Left lobe of liver (tissue), 2 donors: ENCODE data around the gene OSM. TPM values are rescaled to one million over a fixed set of nuclear protein-coding genes. Genes with fewer than 3 reads are reported as not detected.

ENCODE experiments used
- ATAC-seq: fragments of 200-7000 bp; cut with Tn5 transposase; one replicate; pipeline ENCODE4 v1.9.1; 2020; ENCODE audit warnings: mild to moderate bottlenecking, moderate library complexity
- DNase-seq: peaks from one replicate; pipeline ENCODE4 v3.0.0-alpha.2; 2020; ENCODE audit warnings: low spot score
- total RNA-seq: library from RNA; stranded (reverse); gene quantifications from one replicate; pipeline ENCODE4 v1.2.1, GENCODE V29; 2021
- donor health status: DM: no; HTN: no; CAD: no; lungs with moderate emphysema.
- donor health status: DM: no; HTN: yes; CAD: no.

OSM gene
- total RNA-seq, 1 donor from 2014 or later = 0.10 TPM

GRCh38 chr22:30265131-30265720 lies 1.4 kb downstream of the OSM start:
- ATAC-seq = no peak
- no peak for DNase-seq

DNA sequence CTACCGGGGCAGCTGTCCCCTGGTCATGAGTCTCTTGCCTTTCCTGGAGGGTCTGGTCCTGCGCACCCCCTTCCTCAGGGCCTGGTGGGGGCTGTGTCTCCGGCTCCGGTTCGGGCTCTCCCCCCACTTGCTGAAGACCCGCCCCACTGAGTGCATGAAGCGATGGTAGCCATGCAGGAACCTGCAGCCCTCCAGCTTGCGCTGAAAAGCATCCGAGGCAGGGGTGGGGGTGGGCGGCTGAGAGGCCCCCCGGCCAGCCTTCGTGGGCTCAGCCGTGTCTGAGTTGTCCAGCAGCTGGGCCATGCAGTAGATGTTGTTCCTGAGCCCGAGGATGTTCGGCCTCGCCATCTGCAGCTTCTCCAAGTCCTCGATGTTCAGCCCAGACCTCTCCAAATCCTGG lies 2.8 kb downstream of the OSM start:
- DNase-seq = no peak
- ATAC-seq = no peak

GRCh38 chr22:30262917-30263741 lies 3.5 kb downstream of the OSM start:
- peak; percentile 72 for DNase-seq
- peak; percentile 81 for ATAC-seq

DNA sequence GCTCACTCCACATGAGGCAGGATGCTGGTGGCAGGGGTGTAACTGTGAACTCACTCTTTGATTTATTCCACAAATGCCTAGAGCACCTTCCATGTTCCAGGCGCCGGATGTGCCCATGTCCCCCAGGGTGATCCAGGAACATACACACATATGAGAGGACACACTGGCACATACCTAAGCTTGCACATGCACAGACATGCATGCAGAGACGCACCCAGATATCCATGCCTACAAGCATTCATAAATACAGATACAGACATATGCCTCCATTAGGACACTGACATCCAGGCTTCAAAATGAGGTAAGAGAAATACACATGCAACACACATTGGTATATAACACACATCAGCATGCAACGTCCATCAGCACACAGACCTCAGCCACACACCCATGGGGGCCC lies 4.5 kb downstream of the OSM start:
- no peak for ATAC-seq
- no peak for DNase-seq

GRCh38 chr22:30261134-30261533 lies 5.5 kb downstream of the OSM start:
- DNase-seq (no peak), ATAC-seq (no peak)

DNA sequence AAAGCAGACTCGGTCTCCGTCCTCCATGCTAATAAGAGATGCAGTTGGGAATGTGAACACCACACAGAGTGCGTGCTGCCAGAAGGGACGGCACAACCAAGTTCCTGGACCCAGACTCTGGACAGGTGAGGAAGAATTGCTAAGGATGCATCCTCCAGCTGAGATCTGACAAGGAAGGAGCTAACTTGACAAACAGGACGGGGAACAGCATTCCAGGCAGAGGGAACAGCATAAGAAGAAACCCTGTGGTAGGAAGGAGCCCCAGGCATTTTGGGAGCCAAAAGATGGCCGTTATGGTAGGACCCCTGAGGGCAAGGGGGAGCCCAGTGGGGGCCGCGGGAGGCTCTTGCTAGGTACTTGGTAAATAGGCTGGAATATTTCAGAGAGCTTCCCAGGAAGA lies 6.0 kb downstream of the OSM start:
- DNase-seq (no peak), ATAC-seq (no peak)

- DNase-seq = no peak
- no peak for ATAC-seq
Measured at GRCh38 chr22:30260276-30260675, 6.4 kb downstream of the OSM start.

- ATAC-seq (no peak), DNase-seq (no peak)
Measured at GRCh38 chr22:30254314-30254713, 12.3 kb downstream of the OSM start.

DNA sequence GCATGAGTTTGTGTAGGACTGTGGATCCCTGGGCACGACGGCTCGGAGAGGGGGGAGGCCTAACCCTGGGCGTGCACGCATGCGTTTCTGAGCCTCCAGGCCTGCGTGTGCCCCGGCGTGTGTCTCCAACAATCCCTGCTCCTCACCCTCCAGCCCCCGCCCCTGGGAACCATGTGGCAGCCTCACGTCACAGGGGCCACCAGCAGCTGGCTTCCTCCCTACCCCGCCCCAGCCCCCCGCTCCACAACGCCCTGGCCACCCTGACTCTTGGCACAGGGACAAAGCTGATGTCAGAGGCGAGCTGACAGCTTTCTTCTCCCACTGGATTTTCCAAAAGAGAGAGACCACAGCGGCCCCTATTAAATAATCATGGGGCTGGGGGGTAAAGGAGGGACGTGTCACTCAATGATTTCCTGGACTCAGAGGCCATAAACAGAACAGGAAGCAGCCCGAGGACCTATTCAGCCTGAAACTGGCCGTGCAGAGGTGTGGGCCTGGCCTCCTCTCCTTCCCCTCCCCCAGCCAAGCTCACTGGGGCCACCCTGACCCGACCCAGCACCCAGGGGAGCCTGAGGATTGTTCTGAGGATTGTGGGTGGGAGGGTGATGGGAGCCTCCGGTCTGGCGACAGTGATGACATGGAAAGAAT lies 13.3 kb downstream of the OSM start:
- ATAC-seq (no peak), DNase-seq (no peak)

GRCh38 chr22:30252411-30253204 lies 14.0 kb downstream of the OSM start:
- no peak for DNase-seq

DNA sequence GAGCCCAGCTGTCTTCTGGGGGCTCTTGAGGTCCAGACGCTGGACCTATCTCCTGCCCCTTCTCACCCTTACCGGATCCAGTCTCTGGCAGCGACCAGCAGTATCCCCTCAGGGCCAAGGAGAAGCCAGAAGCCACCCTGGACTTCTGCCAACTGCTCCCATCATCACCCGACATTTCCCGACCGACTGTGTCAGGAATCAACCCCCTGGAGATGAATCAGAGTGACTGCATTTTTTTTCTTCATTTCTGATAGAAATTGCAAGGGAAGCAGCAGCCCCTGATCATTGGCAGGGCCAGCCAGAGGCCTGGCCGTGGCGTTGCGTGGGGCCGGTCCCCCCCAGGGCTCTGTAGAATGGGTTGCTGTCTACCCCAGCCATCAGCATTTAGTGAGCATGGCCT lies 14.9 kb downstream of the OSM start:
- DNase-seq (no peak), ATAC-seq (no peak)

More at GRCh38 chr22:30252411-30253204, 14.0 kb downstream of the OSM start:
- ATAC-seq = no peak

DNA sequence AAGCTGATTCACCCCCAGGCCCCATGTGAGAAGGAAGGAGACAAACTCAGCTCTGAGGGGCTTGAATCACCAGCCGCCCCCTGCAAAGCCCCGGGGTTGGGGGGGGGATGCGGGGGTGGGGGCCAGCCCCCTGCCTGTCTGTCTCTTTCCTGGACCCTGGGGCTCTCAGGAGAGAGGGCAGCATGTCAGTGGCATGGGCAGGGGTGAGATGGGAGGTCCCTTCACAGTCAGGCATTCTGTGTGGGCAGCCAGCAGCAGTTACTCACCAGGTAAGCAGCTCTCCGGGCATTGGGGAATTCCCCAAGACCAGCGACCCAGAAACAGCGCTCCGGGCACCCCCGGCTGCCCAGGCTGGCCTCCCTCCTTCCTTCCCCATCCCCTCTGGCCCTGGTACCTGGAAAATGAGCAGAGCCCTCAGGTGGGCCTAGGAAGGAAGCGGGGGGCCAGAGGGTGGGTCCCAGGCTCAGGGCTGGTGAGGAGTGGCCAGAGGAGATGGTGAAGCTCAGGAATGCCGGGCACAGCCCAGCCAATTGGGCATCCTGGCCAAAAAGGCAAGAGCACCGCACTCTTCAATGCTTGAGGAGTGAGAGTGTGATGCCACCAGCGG lies 15.9 kb downstream of the OSM start:
- no peak for DNase-seq
- no peak for ATAC-seq

- no peak for ATAC-seq
- no peak for DNase-seq
Measured at GRCh38 chr22:30250039-30250565, 16.5 kb downstream of the OSM start.

- ATAC-seq = no peak
- no peak for DNase-seq
Measured at GRCh38 chr22:30249049-30250038, 17.3 kb downstream of the OSM start.

DNA sequence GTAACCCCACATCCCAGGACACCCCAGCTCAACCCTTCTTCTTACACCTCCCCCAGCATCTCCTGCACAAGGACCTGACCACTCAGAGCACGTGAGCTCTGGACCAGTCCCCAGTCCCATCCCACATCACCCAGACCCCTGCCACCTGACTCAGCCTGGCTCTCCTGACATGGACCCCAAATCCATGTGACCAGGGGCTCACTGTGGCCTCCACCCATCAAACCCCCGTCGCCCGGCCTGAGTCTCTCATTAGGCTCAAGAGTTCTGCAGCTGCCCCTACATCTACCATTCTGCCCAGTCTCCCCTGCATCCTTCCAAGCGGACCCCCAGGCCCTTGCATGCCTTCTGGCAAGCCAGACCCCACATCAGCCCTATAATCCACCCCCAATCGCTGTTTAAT lies 18.2 kb downstream of the OSM start:
- no peak for DNase-seq
- no peak for ATAC-seq

DNA sequence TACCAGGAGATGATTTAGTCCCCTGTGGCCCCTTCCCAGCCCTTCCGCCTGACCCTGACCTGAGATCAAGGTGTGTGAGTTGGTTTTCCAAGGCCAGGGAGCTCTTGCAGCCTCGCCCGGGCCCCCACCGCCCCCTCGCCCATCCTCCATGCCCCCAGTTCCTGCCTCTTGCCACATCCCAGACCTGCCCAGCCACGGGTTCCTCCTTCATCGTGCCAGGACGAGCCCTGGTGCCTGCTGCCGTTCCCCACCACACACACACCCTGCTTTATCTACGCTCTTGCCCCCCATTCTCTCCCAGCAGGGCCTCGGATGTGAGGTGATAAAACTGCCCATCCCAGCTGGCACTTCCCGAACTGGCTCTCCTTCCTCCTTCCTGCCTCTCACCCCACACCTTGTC lies 18.7 kb downstream of the OSM start:
- no peak for DNase-seq
- ATAC-seq = no peak

DNA sequence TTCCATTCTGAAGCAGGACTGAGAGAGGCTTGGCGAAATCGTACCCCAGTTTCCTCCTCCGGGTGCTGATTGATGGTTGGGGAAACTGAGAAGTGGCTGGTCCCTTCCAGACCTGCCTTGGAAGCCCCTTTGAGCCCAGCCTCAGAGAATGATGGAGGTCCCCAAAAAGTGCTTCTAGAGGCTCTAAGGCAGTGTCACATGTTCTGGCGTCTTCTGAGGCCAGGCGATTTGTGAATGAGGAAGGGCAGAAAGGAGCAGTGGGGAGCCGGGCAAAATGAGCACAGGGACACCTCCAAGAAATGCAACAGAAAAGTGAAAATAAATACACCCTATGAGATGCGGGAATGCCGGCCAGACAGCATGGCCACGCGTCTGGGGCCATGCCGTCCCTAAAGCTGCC lies 19.1 kb downstream of the OSM start:
- ATAC-seq = no peak
- DNase-seq = no peak

GRCh38 chr22:30246814-30247376 lies 19.8 kb downstream of the OSM start:
- no peak for DNase-seq
- no peak for ATAC-seq
